ENCODE data around the gene PDGFC.
"Not testable (repeated sequence)": the region's sequence is repeated elsewhere in the genome, so short reads cannot be mapped to it uniquely, and the experiment has no call there.

The PDGFC gene

DNA sequence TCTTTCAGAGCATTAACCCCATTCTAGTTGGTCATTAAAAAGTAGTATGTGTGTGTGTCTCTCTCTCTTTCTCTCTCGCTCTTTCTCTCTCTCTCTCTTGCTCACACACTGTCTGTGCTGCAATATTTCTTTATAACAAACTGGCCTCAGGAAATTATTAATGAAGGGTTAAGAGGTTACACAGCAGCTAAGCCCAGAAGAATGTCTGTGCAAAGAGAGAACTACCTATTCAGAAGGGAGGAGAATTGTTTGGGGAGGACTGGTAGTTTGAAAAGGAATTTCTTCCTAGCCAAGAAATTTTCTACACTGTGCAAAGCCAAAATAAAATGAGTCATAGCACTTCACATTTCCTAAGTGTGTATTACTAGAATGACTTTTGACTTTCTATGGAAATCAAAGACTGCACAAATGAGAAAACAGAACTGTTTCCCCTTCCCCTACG is 22.2 kb downstream of the PDGFC start:
- DNase-seq: no peak

DNA sequence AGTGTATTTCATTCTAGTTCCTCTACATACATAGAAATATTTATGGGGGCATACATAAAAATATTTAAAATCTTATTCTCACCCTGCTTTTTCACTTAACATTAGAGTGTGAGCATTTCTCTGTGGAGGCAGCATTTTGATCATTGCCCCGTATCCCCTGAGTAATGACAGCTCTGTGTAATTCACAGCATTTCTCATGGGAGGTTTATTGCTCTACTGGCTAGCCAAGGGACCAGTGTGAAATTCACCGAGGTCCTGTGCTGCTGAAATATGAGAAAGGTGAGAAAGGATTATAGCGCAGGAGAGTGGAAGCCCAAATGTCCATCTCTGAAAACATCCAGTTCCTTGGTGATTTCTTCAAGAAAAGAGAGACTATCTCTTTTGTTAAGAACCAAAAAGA is 22.9 kb downstream of the PDGFC start:
- DNase-seq: no peak

DNA sequence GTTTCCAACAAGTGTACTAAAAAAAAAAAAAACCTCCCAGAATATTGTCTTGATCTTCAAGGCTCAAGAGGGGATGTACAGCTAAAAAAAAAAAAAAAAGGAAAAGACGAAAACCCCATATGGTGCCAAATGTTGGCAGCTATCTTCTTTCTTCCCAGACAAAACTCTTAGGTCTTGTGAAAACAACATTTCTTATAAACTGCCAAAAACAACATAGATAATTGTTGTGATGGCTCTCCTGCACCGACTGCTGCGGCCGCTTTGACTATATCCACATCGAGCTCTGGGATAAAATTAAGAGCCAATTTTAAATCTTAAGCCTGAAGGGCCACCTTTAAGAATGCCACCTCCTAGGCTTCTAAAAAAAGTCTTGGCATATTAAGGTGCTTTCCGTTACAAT is 23.5 kb downstream of the PDGFC start:
- no peak for DNase-seq

DNA sequence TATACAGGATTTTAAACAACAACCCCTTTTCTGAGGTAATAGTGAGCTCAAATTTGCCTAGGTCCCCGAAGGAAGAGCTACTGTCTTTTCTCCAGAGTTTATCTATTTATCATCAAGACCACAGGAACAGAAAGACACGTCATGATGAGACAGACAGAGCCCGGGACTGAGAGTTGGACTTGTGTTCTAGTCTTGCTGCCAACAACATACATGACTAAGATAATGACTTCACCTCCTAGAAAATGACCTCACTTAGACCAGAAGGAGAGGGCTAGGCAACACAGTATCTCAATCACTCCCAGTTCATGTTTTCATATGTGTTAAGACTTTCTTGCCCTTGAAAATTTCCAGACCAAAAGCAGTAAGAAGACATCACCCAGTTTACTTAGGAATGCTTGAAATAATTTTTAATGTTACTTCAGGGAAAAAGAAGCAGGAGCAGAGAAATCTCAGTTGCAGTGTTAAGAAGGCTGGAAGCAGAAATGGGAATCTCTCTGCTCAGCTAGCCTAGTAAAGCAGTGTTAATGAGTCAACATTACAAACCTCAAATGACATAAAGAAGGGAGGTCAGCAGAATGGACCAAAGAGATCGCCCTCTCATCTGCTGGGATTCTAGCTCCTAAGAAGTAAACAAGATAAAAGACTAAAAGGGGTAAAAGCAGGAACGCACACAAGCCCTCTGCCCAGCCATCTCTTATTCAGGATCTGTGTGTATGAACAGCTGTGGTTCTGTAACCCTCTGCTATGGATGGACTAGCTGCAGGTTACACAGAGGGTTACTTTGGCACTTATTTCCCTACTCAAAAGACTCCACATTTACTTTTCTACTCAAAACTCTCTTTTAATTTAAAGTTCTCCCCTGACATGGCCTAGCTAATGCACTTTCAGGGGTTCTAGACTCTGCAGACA is 24.8 kb downstream of the PDGFC start:
- DNase-seq: no peak

DNA sequence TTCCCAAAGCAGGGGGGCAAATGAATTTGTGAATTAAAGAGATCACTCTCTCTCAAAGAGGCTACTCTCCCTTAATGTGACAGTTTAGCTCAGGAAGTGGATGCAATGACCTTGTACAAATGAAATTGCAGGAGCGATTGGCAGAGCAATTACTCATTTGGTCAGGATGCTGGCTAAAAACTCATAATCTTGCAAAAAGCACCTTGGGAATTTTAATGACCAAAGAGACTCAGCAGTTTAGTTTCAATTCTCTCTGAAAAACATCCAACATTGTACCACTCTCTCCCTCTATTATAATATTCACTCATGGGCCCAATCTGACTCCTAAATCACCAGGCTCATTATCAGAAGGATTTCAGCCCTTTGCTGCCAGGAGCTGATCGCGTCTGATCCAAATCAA is 26.1 kb downstream of the PDGFC start:
- DNase-seq: no peak

DNA sequence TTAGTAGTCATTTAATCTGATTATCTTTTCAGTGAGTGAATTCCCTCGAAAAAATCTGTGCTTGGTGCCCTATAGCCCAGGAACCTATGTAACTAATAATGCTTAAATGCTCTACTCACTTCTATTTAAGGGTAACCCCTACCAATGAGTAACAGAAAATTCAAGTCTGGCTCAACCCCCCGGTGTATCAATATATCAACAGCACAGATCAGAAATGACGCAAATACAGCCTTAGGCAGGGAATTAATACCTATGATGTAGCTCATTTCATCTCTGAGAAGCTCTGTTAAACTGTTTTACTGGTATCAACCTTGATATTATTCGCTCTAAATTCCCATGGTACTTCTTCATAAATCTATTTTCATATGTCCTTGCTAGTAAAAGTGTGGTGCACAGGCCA is 28.6 kb downstream of the PDGFC start:
- no peak for DNase-seq

DNA sequence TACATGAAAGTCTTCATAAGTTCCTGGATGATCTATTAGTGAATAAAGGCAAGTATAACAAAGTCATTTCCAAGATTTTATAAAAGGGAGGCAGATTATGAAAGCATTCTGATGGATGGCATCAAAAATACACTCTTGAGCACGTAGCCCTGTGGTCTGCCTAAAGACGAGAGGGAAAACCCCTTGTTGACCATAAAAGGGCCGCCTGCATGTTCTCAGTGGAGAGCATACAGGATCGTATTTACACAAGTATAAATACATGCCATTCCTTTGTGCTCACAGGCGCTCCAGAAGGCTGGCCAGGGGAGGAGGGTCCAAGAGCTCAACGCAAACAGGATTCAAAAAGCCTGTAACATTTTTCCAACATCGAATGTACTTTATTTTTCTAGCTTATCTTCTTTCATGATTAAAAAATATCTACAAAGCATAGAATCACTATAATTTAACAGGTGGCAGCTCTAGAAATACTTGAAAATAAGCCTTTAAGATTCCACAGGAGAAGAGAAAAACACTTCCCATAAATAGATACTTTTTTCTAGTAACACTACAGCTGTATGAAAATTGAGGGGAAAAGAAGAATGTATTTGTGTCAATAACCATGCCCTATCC is 29.6 kb downstream of the PDGFC start:
- DNase-seq: no peak

DNA sequence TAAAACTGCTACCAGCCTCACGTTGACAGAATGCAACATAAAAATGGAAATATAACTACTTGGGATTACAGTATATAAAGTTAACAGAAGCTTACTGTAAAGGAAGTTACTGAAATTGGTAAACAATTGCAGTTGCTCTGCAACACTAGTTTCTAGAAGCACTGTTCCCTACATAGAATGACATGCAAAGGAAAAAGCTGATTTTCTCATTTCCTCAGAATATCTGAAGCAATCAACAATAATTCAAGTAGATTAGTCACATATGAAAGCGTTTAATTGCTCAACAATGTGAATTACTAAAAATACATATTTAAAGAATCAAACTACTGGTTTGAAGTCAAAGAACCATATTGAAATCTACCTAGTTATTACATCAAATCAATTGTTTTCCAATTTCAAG is 31.8 kb downstream of the PDGFC start:
- DNase-seq: no peak

DNA sequence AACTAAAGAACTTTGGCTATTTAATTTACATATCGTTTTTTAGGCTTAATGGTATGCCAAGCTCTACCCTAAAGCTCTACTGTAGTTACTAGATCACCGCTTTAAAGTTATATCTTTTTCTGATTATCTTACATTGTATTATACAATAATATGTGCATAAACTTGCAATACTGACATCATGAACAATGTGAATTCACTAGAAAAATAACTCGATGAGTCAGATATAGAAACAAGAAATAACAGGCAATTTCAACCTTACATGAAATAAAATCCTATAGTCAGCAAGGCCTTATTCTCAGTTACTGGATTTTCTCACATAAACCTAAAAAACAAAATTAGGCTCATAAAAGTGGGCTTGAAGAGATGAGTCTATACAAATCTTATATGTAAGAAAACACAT is 32.5 kb downstream of the PDGFC start:
- no peak for DNase-seq

DNA sequence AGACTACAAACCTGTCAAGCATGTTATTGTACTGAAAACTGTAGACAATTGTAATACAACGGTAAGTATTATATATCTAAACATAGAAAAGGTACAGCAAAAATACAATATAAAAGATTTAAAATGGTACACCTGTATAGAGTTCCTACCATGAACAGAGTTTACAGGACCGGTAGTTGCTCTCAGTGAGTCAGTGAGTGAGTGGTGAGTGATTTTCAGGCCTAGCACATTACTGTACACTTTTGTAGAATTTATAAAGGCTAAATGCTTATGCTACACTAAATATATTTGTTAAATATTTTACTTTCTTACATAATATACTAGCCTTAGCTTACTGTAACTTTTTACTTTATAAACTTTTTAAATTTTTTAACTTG is 37.4 kb downstream of the PDGFC start:
- no peak for DNase-seq

DNA sequence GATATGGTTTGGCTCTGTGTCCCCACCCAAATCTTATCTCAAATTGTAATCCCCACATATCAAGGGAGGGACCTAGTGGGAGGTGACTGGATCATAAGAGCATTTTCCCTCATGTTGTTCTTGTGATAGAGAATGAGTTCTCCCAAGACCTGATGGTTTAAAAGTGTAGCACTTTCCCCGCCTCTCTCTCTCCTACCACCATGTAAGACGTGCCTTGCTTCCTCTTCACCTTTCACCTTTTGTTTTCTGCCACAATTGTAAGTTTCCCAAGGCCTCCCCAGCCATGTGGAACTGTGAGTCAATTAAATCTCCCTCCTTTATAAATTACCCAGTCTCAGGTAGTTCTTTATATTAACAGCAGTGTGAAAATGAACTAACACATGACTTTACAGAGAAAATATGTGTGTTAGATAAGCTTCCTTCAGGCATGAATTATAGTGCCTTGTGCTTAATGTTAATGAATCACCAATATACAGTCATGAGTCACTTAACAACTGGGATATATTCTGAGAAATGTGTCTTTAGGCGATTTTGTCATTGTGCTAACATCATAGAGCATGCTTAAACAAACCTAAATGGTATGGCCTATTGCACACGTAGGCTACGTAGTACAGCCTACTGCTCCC is 37.9 kb downstream of the PDGFC start:
- DNase-seq: no peak

DNA sequence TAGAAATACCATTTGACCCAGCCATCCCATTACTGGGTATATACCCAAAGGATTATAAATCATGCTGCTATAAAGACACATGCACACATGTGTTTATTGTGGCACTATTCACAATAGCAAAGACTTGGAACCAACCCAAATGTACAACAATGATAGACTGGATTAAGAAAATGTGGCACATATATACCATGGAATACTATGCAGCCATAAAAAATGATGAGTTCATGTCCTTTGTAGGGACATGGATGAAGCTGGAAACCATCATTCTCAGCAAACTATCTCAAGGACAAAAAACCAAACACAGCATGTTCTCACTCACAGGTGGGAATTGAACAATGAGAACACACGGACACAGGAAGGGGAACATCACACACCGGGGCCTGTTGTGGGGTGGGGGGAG is 39.2 kb downstream of the PDGFC start:
- not testable (repeated sequence) for DNase-seq

DNA sequence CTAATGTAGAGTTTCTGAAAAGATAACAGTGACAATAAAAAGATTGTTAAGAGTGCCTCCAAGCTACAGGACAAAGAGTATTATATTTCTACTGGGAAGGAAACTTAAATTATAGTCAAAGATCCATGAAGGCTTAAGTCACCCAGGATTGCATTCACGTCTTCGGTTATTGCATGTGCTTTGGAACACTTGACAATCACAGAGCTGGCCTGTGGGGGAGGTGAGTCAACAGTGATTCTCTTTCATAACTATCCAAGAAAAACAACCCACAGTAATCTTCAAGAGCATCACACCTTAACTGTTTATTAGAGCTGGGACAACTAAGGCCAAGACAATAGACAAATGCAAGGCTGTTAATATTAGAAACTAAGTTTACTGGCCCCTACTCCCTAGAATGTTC is 40.3 kb downstream of the PDGFC start:
- DNase-seq: no peak

DNA sequence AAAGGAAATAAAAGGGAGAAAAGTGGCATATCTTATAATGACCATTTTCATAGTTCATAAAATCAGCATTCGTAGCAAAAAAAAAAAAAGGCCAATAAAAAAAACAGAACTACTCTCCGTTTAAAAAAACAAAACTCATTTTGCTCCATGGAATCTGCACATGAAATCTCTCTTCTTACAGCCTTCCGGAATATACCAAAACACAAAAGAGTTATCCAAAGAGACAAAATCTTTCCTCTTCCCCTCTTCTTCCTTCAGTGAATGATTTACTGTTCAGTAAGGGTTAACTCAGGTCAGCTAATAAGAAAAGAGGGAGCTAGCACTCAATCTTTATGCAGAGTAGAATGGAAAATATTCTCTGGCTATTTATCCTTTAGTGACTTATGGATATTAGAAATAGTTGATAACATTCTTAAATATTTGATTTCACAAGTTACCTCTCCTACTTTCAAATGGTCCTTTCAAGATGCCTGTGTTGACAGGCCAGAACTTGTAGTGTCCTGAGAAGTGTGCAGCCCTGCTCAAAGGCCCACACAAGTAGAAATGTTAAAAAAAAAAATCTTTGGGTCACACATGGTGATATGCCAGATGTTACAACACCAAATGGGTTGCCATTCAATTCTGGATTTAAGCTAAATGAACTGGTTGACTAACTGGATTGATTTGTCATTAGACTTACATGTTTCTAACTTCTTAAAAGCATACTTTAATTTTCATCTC is 42.1 kb downstream of the PDGFC start:
- DNase-seq: no peak

DNA sequence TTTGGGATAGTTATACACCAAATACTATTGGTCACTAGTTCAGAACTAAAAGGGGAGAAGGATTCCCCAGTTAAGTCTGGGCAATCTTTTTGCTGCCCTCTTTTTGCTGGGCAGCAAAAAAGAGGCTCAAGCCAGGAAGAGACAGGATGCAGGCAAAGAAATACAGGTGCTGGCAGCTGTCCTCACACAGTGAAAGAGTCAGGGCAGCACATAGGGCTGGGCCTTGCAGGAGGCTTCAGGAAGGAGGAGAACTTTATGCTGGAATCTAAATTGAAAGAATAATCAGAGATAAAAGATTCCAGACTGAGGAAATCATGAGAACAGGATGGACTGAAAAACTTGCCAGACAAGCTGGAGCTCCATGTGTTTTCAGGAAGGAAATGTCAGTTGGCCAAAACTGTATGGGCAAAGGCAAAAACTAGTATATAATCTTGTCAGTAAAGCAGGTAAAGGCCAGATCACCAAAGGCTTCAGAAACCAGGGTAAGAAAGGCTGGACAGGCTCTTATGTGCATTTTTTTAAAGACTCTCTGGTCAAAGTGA is 46.8 kb downstream of the PDGFC start:
- no peak for DNase-seq

DNA sequence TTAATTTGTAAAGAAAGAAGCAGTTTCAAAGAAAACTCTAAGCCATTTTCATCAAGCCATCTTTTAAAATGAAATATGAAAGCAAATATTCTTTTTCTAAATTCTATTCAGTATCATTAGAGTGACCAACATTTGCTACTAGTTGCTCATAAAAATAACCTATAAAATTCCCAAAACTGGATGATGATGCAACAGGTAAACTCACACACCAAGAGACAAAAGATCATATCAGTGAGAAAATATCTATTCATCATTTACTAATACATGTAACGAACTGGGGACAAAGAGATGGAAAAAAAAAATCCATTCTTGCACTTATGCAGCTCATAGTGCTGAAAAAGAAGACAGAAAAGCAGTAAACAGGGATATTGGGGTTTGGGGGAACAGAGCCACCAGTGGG is 48.1 kb downstream of the PDGFC start:
- no peak for DNase-seq

DNA sequence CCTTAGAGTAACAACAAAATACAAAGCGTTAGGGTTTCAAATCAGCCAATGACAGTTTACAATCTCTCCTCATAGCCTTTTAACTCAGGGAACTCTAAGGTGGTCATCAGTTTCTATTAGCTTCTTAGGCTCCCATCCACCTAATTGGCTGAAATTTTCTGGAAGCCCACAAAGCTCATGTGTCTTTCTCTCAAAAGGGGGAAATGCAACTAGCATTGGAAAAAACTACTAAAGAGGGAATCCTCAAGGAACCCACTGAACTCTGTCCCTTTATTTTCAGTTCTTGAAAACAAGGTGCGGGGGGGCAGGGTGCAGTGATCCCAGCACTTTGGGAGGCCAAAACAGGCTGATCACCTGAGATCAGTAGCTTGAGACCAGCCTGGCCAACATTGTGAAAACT is 56.4 kb downstream of the PDGFC start:
- DNase-seq: no peak

DNA sequence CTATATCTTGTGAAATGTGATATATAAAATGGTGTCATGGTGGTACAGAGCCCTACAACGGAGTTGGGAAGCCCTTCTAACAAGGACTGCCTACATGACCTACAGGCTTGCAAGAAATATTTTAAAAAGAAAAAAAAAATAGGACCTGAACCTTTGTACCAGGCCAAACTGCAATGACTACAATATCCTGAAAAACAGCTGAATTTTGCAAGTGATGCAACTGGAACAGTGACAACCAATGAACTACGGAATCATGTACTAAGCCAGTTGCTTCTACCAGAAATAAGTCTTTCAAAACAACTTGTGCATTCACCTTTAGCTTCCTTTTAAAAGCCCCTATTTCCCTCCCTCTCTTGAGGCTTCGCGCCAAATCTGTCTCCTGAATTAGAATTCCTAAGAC is 58.4 kb downstream of the PDGFC start:
- no peak for DNase-seq

DNA sequence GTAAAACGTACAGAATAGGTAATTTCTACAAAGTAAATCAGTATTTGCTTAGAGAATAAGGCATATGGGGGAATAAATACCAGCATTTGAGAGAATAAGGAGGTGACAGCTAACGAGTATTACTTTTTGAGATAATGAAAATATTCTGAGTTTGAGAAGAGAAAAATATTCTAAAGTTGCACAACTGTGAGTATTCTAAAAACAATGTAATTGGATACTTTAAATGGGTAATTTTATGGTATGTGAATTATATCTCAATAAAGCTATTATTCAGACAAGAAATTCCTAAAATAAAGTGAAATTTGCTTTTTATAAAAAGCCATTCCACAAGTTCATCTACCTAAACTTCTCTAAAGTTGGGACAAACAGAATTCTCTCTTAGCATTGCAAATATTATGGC is 62.6 kb downstream of the PDGFC start:
- DNase-seq: no peak

DNA sequence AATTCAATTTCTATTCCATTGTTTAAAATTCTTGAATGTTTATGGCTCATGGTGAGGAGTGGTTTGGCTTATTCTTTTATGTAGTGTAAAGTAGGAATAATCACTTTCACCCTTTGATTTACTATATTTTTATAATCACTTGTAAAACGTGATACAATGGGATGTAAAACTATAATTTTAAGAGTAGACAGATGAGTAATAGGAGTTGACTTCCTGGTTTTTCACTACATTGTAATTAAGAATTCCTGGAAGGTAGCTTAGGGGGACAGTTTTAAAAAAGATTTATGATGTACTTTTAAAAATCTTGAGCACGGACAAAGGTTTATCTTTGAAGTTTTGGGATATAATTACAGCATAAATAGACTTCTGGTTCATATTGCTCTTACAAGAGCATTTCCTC is 65.3 kb downstream of the PDGFC start:
- DNase-seq: no peak

DNA sequence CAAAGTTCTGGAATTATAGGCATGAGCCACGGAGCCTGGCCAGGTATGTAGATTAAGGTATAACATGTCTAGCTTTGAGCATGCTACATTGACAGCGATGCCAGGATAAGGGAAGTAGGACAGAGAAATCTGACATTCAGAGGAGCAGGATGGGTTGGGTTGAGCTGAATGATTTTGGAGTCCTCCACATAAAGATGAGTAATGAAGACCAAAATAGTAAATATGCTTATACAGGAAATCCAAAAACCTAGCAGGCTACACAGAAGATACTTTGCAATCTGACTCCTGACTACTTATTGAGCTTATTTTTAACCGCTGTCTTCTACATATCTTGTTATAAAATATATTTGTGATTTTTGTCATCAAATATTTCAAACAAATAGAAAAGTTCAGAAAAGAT is 69.7 kb downstream of the PDGFC start:
- DNase-seq: no peak

DNA sequence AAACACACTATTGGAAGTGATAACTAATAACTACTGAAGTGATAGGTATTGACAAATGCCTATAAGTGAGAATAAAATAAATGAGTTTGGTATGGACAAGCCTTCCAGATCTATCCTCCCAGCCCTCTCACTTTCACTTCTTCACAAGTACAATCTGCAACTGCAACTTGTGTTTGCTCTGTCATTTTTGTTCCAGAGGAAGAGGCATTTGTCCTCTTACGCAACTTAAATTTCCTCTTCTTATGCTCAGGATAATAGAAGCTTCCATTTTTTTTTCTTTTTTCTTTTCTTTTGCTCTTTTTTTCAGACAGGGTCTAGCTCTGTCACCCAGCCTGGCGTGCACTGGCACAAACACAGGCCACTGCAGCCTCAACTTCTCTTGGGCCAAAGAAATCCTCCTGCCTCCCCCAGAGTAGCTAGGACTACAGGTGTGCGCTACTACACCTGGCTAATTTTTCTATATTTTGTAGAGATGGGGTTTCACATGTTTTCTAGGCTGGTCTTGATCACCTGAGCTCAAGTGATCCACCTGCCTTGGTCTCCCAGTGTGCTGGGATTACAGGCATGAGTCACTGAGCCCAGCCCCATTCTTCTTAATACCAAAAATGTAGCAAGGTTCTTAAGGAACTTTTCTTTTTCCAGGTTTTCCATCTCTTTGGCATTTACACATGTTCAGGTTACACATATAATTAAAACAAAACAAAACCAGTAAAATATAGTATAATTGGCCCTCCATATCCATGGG is 73.1 kb downstream of the PDGFC start:
- DNase-seq: no peak

DNA sequence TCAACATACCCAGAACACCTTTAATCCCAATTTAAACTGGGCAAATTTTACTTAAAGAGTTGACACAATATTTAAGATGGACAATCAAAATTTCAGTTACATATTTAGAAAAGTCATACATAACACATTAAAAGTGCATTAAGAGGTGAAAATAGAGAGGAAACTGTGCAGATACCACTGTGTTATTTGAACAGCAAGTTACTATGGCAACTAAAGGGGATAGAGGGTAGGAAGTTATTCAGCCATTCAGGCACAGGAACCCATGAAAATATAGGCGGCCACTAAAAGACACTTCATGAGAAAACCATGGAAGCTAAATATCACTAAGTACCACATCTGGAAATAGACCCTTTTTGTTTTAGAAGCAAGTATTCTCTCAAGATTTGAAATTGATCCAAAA is 75.1 kb downstream of the PDGFC start:
- DNase-seq: no peak

All from NCI-H2107 (cell line).